ENCODE results near the gene RYR1.

The RYR1 gene

GRCh38 chr19:38634757-38635482 lies 201.4 kb downstream of the RYR1 start:
- Histone ChIP-seq H3K36me3 (ENCODE audit: control insufficient read depth in 4 of 4, insufficient read depth in 4 of 4, low read length in 3 of 4) (peaks cover 2 to 36% (median 25%) of the 10 kb centered on the region in 4 experiments), H3K4me3 (ENCODE audit: control insufficient read depth in 1 of 7, extremely low read depth in 1 of 7, insufficient read depth in 4 of 7, low read depth in 2 of 7, low read length in 6 of 7) (no peak overlapping the region), H3K27ac (ENCODE audit: insufficient read depth in 1 of 2, low read depth in 1 of 2, low read length in 2 of 2, poor library complexity in 1 of 2, severe bottlenecking in 2 of 2) (no peak overlapping the region), H3K4me1 (ENCODE audit: control extremely low read depth in 1 of 4, control insufficient read depth in 4 of 4, insufficient read depth in 4 of 4, low read length in 3 of 4) (peaks cover 3 to 11% (median 7%) of the 10 kb centered on the region in 4 experiments), H3K9me3 (ENCODE audit: control extremely low read depth in 1 of 5, control insufficient read depth in 4 of 5, insufficient read depth in 2 of 5, low read depth in 1 of 5, low read length in 4 of 5) (no peaks in the 10 kb centered on the region), H3K27me3 (replicated peaks in 2 of 5; ENCODE audit: control insufficient read depth in 4 of 5, insufficient read depth in 5 of 5, low read length in 4 of 5) (no peaks in the 10 kb centered on the region)
- peak; percentile 58 to 72 (median 66) for DNase-seq
- ChIA-PET CTCF (interaction anchor here (0.6 to 4.1 kb wide), 27 partner anchors 9 to 294 kb away, joined by 3 to 31 read pairs (median 4); partner anchors contain the start of genes ACTN4, EIF3K, FAM98C and MAP4K1), POLR2A (interaction anchor here (0.6 to 0.7 kb wide), 2 partner anchors 36 to 130 kb away, joined by 3 read pairs; no protein-coding TSS in a partner anchor)
- WGBS (ENCODE audit: insufficient coverage): 94% methylated on average over 12 of the region's 17 CpGs

DNA sequence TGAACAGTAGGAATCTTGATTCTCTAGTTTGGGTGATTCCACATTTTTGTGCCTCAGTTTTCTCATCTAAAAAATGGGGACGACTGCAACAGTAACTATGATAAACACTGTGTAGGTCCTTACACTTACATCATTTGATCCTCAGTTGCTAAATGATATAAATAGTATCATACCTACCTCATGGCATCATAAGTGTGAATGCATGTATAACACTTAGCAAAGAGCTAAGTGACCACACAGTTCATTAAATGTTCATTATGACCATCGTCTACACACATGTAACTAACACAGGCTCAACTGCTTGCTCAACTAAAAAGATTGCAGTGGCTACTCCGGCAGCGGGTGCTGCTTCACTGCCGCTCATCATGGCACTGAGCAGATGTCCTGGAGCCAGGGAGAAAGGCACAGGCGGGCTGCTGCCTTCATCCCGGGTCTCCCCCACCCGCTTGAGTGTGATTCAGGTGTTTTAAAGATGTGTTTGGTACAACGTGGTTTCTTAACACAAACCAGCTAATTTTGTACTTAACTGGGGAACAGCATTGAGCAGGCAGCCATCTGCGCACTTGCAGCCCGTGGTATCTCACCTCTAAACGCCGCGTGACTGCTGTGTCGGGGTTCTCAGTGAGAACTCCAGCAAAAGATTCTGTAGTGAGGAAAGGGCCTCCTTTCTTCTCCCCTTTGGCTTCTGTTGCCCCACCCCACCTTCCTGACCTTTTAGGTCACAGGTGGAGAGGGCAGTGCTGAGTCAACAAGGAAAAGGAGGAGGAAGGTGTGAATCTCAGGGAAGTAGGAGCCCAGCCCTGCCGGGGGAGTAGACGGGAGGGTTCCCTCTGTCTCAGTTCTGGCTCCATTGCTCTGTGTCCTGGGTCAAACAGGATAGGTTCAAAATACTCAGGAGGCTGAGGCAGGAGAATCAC lies 202.2 kb downstream of the RYR1 start:
- Histone ChIP-seq H3K4me1 (ENCODE audit: control extremely low read depth in 1 of 4, control insufficient read depth in 4 of 4, insufficient read depth in 4 of 4, low read length in 3 of 4) (peaks cover 3 to 15% (median 7%) of the 10 kb centered on the region in 4 experiments), H3K36me3 (ENCODE audit: control insufficient read depth in 4 of 4, insufficient read depth in 4 of 4, low read length in 3 of 4) (peaks cover 2 to 31% (median 23%) of the 10 kb centered on the region in 4 experiments), H3K4me3 (ENCODE audit: control insufficient read depth in 1 of 7, extremely low read depth in 1 of 7, insufficient read depth in 4 of 7, low read depth in 2 of 7, low read length in 6 of 7) (no peak overlapping the region), H3K27ac (ENCODE audit: insufficient read depth in 1 of 2, low read depth in 1 of 2, low read length in 2 of 2, poor library complexity in 1 of 2, severe bottlenecking in 2 of 2) (peak overlapping the region in 1 of 2 experiments; percentile 14), H3K9me3 (ENCODE audit: control extremely low read depth in 1 of 5, control insufficient read depth in 4 of 5, insufficient read depth in 2 of 5, low read depth in 1 of 5, low read length in 4 of 5) (no peaks in the 10 kb centered on the region), H3K27me3 (replicated peaks in 2 of 5; ENCODE audit: control insufficient read depth in 4 of 5, insufficient read depth in 5 of 5, low read length in 4 of 5) (no peaks in the 10 kb centered on the region)
- CTCF ChIA-PET: interaction anchor here (0.7 to 4.1 kb wide), 22 partner anchors 10 to 233 kb away, joined by 3 to 31 read pairs (median 3); partner anchors contain the start of genes EIF3K, FAM98C and MAP4K1
- POLR2A ChIA-PET: interaction anchor here (0.7 kb wide), 1 partner anchor 35 kb away, joined by 3 read pairs; no protein-coding TSS in a partner anchor
- no peak for DNase-seq
- 98% methylated on average over 11 of the region's 17 CpGs for WGBS (ENCODE audit: insufficient coverage)
